Spleen (tissue), 11 donors: ENCODE measurements around the gene LIPT1. TPM values are rescaled to one million over a fixed set of nuclear protein-coding genes. Genes with fewer than 3 reads are reported as not detected.

ENCODE experiments used
- DNase-seq: peaks from one replicate; pipeline ENCODE4 v3.0.0-alpha.2; 2020
- H3K27ac ChIP-seq, 8 donors: fragments of 200-600 bp; sonication (generic) in 7 of 8; 1 replicate in 4 of 8; 2 replicates in 4 of 8; pipeline versions ENCODE4 v1.5.0 to v1.8.0; 2016 to 2021; ENCODE audit warnings: inconsistent platforms in 4 of 8, mild to moderate bottlenecking in 4 of 8, moderate library complexity in 1 of 8
- H3K27me3 ChIP-seq, 7 donors: fragments of 200-600 bp; sonication (generic) in 6 of 7; replicated peaks in 1 of 7; 1 replicate in 4 of 7; 2 replicates in 3 of 7; pipeline versions ENCODE4 v1.5.0 to v1.8.0; 2016 to 2021; ENCODE audit warnings: inconsistent platforms in 3 of 7, mild to moderate bottlenecking in 1 of 7
- H3K36me3 ChIP-seq, 6 donors: fragments of 200-600 bp; sonication (generic) in 5 of 6; 1 replicate in 4 of 6; 2 replicates in 2 of 6; pipeline versions ENCODE4 v1.5.0 to v1.8.0; 2016 to 2021; ENCODE audit warnings: inconsistent platforms in 2 of 6
- H3K4me1 ChIP-seq, 6 donors: fragments of 200-600 bp; sonication (generic) in 5 of 6; 1 replicate in 3 of 6; 2 replicates in 3 of 6; pipeline versions ENCODE4 v1.5.0 to v1.8.0; 2016 to 2021; ENCODE audit warnings: inconsistent platforms in 3 of 6
- H3K4me3 ChIP-seq, 8 donors: fragments of 200-600 bp; sonication (generic) in 7 of 8; 1 replicate in 4 of 8; 2 replicates in 4 of 8; pipeline versions ENCODE4 v1.5.0 to v1.8.0; 2016 to 2021; ENCODE audit warnings: inconsistent platforms in 4 of 8, mild to moderate bottlenecking in 4 of 8, moderate library complexity in 2 of 8
- H3K9me3 ChIP-seq, 8 donors: fragments of 200-600 bp; sonication (generic) in 7 of 8; 1 replicate in 4 of 8; 2 replicates in 4 of 8; pipeline versions ENCODE4 v1.5.0 to v1.8.0; 2016 to 2021; ENCODE audit warnings: inconsistent platforms in 4 of 8
- CTCF ChIP-seq, 11 experiments: fragments of 200-600 bp in 7 of 11; fragments of 450-650 bp in 4 of 11; sonication (generic) in 4 of 11; IDR thresholded peaks in 8 of 11; conservative IDR thresholded peaks in 3 of 11; 1 replicate in 7 of 11; 2 replicates in 4 of 11; pipeline versions ENCODE4 v1.4.0 to v1.8.0; 2016 to 2021; ENCODE audit warnings: antibody characterized with exemption in 11 of 11, inconsistent platforms in 4 of 11, mild to moderate bottlenecking in 1 of 11
- POLR2A ChIP-seq, 3 donors: fragments of 450-650 bp; IDR thresholded peaks; one replicate each; pipeline ENCODE4 v1.5.1; 2017; ENCODE audit warnings: antibody characterized with exemption in 3 of 3, mild to moderate bottlenecking in 1 of 3
- POLR2AphosphoS5 ChIP-seq, 3 donors: sonication (generic); formaldehyde crosslinking; IDR thresholded peaks; one replicate each; pipeline ENCODE4 v1.5.1; 2017; ENCODE audit warnings: antibody characterized with exemption in 3 of 3
- whole genome bisulfite sequencing, 5 donors: extraction: QIAGEN DNeasy Blood & Tissue Kit in 3 of 5; methylation state at CpG; one replicate each; pipeline versions ENCODE4 v1.1.5 to v1.1.7; 2013 to 2018; 5-methylcytosine and 5-hydroxymethylcytosine counted together
- intact Hi-C: fragments of 100-400 bp; cut with DNase I; formaldehyde crosslinking; loops from one replicate; pipeline ENCODE4 v1.15.0; 2023; ENCODE audit warnings: low total_unique reads
- polyA plus RNA-seq, 3 donors: library from polyadenylated mRNA; stranded (reverse); fragments of 200-250 nt; gene quantifications; one replicate each; pipeline ENCODE4 v1.2.1, GENCODE V29; 2013
- total RNA-seq, 7 donors: library from RNA; depleted of rRNA in 3 of 7; stranded (reverse); fragments of >200 nt in 3 of 7; fragmentation: NEBNext Ultra II Directional in 4 of 7; extraction: Animal tissue kit (Norgen Biotek cat#: 25700) in 4 of 7; gene quantifications; one replicate each; pipeline versions ENCODE4 v1.1.0 to v1.2.1, GENCODE V29; 2016 to 2021
- donor health status: healthy with polysubstance abuse.
- donor health status: DM: no; HTN: no; CAD: no; lungs with moderate emphysema.
- donor health status: DM: no; HTN: no; CAD: no.
- donor health status: Bipolar disorder and iron deficiency.
- donor health status: healthy.
- donor health status: DM: no; HTN: no; CAD: no.
- donor health status: DM: yes; HTN: yes; CAD: no.

Gene LIPT1
- total and polyA plus RNA-seq, 10 donors: 10.4 to 20.8 (median 16.1) TPM

- intact Hi-C loops: no loop called here
- peaks cover 19 to 54% (median 33%) of the 10 kb centered on the region in 6 donors for H3K4me1 ChIP-seq
- no peaks in the 10 kb centered on the region for H3K9me3 ChIP-seq
- H3K27ac ChIP-seq: peak overlapping the region in 2 of 8 donors; percentile 7 to 29
- 18 to 54% (median 27%) methylated on average over 1 of the region's 1 CpG for WGBS, 5 donors
- H3K36me3 ChIP-seq: peaks cover 0 to 48% (median 24%) of the 10 kb centered on the region in 6 donors
- no peak for DNase-seq
- H3K4me3 ChIP-seq: peak overlapping the region in 1 of 8 donors; percentile 79
- no peaks in the 10 kb centered on the region for H3K27me3 ChIP-seq
- TF ChIP-seq POLR2A (IDR thresholded peaks at IDR 0.05): no peak
- no peak for TF ChIP-seq POLR2AphosphoS5 (IDR thresholded peaks at IDR 0.05)
- no peak for TF ChIP-seq CTCF (IDR thresholded peaks at IDR 0.05 in 8 of 11, conservative IDR thresholded peaks at IDR 0.05 in 3 of 11)
These were observed 2.1 kb downstream of the LIPT1 start for GRCh38 chr2:99156891-99157290.

GRCh38 chr2:99158599-99158998 is 3.8 kb downstream of the LIPT1 start:
- peaks cover 2 to 65% (median 29%) of the 10 kb centered on the region in 6 donors for H3K36me3 ChIP-seq
- WGBS, 5 donors: 94 to 97% (median 95%) methylated on average over 5 of the region's 5 CpGs
- intact Hi-C loops: no loop called here
- no peak for DNase-seq
- no peaks in the 10 kb centered on the region for H3K27me3 ChIP-seq
- no peaks in the 10 kb centered on the region for H3K9me3 ChIP-seq
- H3K27ac ChIP-seq: no peak overlapping the region
- TF ChIP-seq POLR2AphosphoS5 (IDR thresholded peaks at IDR 0.05) (no peak), CTCF (IDR thresholded peaks at IDR 0.05 in 8 of 11, conservative IDR thresholded peaks at IDR 0.05 in 3 of 11) (no peak), POLR2A (IDR thresholded peaks at IDR 0.05) (no peak)
- H3K4me3 ChIP-seq: no peak overlapping the region
- peaks cover 19 to 37% (median 31%) of the 10 kb centered on the region in 6 donors for H3K4me1 ChIP-seq

- Histone ChIP-seq H3K27me3 (no peaks in the 10 kb centered on the region), H3K27ac (no peak overlapping the region), H3K4me3 (no peak overlapping the region), H3K9me3 (no peaks in the 10 kb centered on the region), H3K4me1 (peaks cover 14 to 27% (median 22%) of the 10 kb centered on the region in 6 donors), H3K36me3 (peaks cover 2 to 75% (median 29%) of the 10 kb centered on the region in 6 donors)
- intact Hi-C loops: no loop called here
- no peak for DNase-seq
- 87 to 94% (median 89%) methylated on average over 4 of the region's 4 CpGs for WGBS, 5 donors
- no peak for TF ChIP-seq POLR2AphosphoS5 (IDR thresholded peaks at IDR 0.05)
- TF ChIP-seq POLR2A (IDR thresholded peaks at IDR 0.05): no peak
- no peak for TF ChIP-seq CTCF (IDR thresholded peaks at IDR 0.05 in 8 of 11, conservative IDR thresholded peaks at IDR 0.05 in 3 of 11)
These were observed 4.8 kb downstream of the LIPT1 start for GRCh38 chr2:99159594-99159993.

- no peak for DNase-seq
These were observed 11.5 kb downstream of the LIPT1 start for GRCh38 chr2:99166218-99166617.

More at GRCh38 chr2:99166218-99166617, 11.5 kb downstream of the LIPT1 start:
- peaks cover 2 to 99% (median 54%) of the 10 kb centered on the region in 6 donors for H3K36me3 ChIP-seq
- TF ChIP-seq POLR2AphosphoS5 (IDR thresholded peaks at IDR 0.05): no peak
- TF ChIP-seq CTCF (IDR thresholded peaks at IDR 0.05 in 8 of 11, conservative IDR thresholded peaks at IDR 0.05 in 3 of 11): no peak
- TF ChIP-seq POLR2A (IDR thresholded peaks at IDR 0.05): no peak
- no peaks in the 10 kb centered on the region for H3K27me3 ChIP-seq
- H3K4me1 ChIP-seq: peaks cover 0 to 3% (median 0%) of the 10 kb centered on the region in 6 donors
- intact Hi-C loops: no loop called here
- no peak overlapping the region for H3K4me3 ChIP-seq
- H3K27ac ChIP-seq: no peak overlapping the region
- H3K9me3 ChIP-seq: no peaks in the 10 kb centered on the region
- WGBS, 5 donors: 73 to 88% (median 81%) methylated on average over 5 of the region's 5 CpGs
